ENCODE measurements around the gene GATC.

DNA sequence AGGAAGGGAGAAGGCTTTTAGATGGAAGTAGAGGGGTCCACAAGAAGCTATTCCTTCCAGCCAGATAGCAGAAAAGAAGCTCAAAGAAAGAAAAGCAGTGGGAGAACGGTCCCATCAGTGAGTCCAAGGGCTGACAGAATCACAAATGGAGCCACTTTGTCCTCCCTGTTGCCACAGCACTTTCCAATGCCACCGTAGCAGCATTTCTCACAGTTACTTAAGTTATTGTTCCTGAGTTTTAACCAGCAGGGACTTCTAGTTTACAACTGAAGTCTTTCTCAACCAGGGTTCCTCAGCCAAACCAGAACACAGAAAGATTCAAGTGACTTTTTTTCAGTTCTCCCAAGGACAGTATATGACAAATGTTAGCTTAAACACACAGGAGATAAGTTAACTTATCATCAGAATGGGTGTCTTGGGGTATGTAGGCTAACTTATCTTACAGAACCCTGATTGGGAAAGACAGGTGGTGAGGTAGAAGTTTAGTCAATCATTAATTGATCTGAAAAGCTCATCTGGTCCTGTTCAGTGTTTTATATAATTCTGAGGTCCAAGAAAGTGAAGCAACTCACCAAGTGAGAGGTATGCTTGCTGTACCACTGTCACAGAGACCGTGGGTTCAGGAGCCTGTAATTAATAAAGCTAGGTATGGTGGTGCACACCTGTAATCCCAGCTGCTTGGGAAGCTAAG lies 7.0 kb downstream of the GATC start:
- TF ChIP-seq, protein P1, sequence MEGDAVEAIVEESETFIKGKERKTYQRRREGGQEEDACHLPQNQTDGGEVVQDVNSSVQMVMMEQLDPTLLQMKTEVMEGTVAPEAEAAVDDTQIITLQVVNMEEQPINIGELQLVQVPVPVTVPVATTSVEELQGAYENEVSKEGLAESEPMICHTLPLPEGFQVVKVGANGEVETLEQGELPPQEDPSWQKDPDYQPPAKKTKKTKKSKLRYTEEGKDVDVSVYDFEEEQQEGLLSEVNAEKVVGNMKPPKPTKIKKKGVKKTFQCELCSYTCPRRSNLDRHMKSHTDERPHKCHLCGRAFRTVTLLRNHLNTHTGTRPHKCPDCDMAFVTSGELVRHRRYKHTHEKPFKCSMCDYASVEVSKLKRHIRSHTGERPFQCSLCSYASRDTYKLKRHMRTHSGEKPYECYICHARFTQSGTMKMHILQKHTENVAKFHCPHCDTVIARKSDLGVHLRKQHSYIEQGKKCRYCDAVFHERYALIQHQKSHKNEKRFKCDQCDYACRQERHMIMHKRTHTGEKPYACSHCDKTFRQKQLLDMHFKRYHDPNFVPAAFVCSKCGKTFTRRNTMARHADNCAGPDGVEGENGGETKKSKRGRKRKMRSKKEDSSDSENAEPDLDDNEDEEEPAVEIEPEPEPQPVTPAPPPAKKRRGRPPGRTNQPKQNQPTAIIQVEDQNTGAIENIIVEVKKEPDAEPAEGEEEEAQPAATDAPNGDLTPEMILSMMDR (IDR thresholded peaks at IDR 0.05), result no peak
- no peak for TF ChIP-seq POLR2A (IDR thresholded peaks at IDR 0.05)
